ENCODE results near the gene SNAPC2. TPM values are rescaled to one million over a fixed set of nuclear protein-coding genes. Genes with fewer than 3 reads are reported as not detected.

The SNAPC2 gene
- total and polyA plus RNA-seq, 12 donors, result 5.7 to 26.1 (median 9.5) TPM

GRCh38 chr19:7871437-7872305, 48.5 kb upstream of the SNAPC2 start:
- H3K36me3 ChIP-seq, result no peaks in the 10 kb centered on the region
- peaks cover 8 to 57% (median 38%) of the 10 kb centered on the region in 9 donors for H3K4me1 ChIP-seq
- 6 to 8% methylated on average over 33 of the region's 33 CpGs for WGBS, 2 donors
- peak; percentile 51 to 81 (median 68) for ATAC-seq
- TF ChIP-seq CTCF (IDR thresholded peaks at IDR 0.05), result no peak
- intact Hi-C loops (cut with DNase I), result no loop called here
- peak; percentile 82 to 88 for DNase-seq
- peak overlapping the region in 6 of 10 donors; percentile 22 to 41 (median 38) for H3K4me3 ChIP-seq
- no peak overlapping the region for H3K27ac ChIP-seq
- no peaks in the 10 kb centered on the region for H3K9me3 ChIP-seq
- H3K27me3 ChIP-seq, result peaks cover 6 to 68% (median 55%) of the 10 kb centered on the region in 7 donors

- WGBS, 2 donors, result 48 to 51% methylated on average over 31 to 47 of the region's 47 CpGs
Observed at GRCh38 chr19:7872306-7873204, 47.6 kb upstream of the SNAPC2 start.

GRCh38 chr19:7873304-7874075, 46.6 kb upstream of the SNAPC2 start:
- no peaks in the 10 kb centered on the region for H3K36me3 ChIP-seq
- H3K4me3 ChIP-seq, result peak overlapping the region in 7 of 10 donors; percentile 30 to 49 (median 41)
- peaks cover 6 to 59% (median 36%) of the 10 kb centered on the region in 7 donors for H3K27me3 ChIP-seq
- WGBS, 2 donors, result 10% methylated on average over 51 to 53 of the region's 53 CpGs
- ATAC-seq (no peak), DNase-seq (no peak)
- H3K27ac ChIP-seq, result no peak overlapping the region
- H3K4me1 ChIP-seq, result peaks cover 8 to 54% (median 34%) of the 10 kb centered on the region in 9 donors
- intact Hi-C loops (cut with DNase I), result no loop called here
- TF ChIP-seq CTCF (IDR thresholded peaks at IDR 0.05), result no peak
- no peaks in the 10 kb centered on the region for H3K9me3 ChIP-seq

More at GRCh38 chr19:7872306-7873204, 47.6 kb upstream of the SNAPC2 start:
- H3K4me1 ChIP-seq, result peaks cover 8 to 57% (median 38%) of the 10 kb centered on the region in 9 donors
- H3K27ac ChIP-seq, result no peak overlapping the region
- TF ChIP-seq CTCF (IDR thresholded peaks at IDR 0.05), result no peak
- DNase-seq, result no peak
- ATAC-seq, result no peak
- peak overlapping the region in 3 of 10 donors; percentile 29 to 41 (median 41) for H3K4me3 ChIP-seq
- peaks cover 6 to 68% (median 46%) of the 10 kb centered on the region in 7 donors for H3K27me3 ChIP-seq
- H3K36me3 ChIP-seq, result no peaks in the 10 kb centered on the region
- no peaks in the 10 kb centered on the region for H3K9me3 ChIP-seq
- intact Hi-C loops (cut with DNase I), result no loop called here

All from heart right ventricle (tissue), 16 donors.